Testis (tissue), 2 donors: ENCODE measurements around the gene BLVRB.

Source experiments
- POLR2A ChIP-seq: fragments of 450-650 bp; IDR thresholded peaks from one replicate; pipeline ENCODE4 v1.6.1; 2017; ENCODE audit warnings: antibody characterized with exemption, mild to moderate bottlenecking, moderate library complexity
- TF ChIP-seq, protein P1 (sequence below), 3 experiments: fragments of 450-650 bp in 2 of 3; fragments of 200-600 bp in 1 of 3; sonication (generic) in 1 of 3; IDR thresholded peaks; one replicate each; pipeline ENCODE4 v1.5.1; 2016 to 2019; ENCODE audit warnings: antibody characterized with exemption in 3 of 3, mild to moderate bottlenecking in 2 of 3, moderate library complexity in 1 of 3

DNA sequence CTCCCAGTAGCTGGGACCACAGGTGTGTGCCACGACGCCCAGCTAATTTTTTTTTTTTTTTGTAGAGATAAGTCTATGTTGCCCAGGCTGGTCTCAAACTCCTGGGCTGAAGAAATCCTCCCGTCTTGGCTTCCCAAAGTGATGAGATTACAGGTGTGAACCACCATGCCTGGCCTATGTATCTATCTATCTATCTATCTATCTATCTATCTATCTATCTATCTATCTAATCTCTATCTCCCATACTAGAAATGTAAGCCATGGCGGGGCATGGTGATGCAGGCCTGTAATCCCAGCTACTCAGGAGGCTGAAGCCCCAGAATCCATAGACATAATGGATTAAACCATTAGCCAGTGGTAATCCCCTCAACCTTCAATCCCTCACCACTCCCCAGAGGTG, 14.9 kb downstream of the BLVRB start:
- TF ChIP-seq, protein P1, sequence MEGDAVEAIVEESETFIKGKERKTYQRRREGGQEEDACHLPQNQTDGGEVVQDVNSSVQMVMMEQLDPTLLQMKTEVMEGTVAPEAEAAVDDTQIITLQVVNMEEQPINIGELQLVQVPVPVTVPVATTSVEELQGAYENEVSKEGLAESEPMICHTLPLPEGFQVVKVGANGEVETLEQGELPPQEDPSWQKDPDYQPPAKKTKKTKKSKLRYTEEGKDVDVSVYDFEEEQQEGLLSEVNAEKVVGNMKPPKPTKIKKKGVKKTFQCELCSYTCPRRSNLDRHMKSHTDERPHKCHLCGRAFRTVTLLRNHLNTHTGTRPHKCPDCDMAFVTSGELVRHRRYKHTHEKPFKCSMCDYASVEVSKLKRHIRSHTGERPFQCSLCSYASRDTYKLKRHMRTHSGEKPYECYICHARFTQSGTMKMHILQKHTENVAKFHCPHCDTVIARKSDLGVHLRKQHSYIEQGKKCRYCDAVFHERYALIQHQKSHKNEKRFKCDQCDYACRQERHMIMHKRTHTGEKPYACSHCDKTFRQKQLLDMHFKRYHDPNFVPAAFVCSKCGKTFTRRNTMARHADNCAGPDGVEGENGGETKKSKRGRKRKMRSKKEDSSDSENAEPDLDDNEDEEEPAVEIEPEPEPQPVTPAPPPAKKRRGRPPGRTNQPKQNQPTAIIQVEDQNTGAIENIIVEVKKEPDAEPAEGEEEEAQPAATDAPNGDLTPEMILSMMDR (IDR thresholded peaks at IDR 0.05): no peak
- no peak for TF ChIP-seq POLR2A
